Transverse colon (tissue), 4 donors: ENCODE data around the gene GATA5. TPM values are rescaled to one million over a fixed set of nuclear protein-coding genes. Genes with fewer than 3 reads are reported as not detected.
"Not testable (repeated sequence)": the region's sequence is repeated elsewhere in the genome, so short reads cannot be mapped to it uniquely, and the experiment has no call there.

ENCODE experiments used
- DNase-seq: peaks from one replicate; pipeline ENCODE4 v3.0.0-alpha.2; 2019
- H3K27ac ChIP-seq, 4 donors: fragments of 200-600 bp; sonication (generic); 2 replicates each; pipeline ENCODE4 v1.5.1; 2016 to 2018; ENCODE audit warnings: inconsistent platforms in 4 of 4
- H3K27me3 ChIP-seq: fragments of 200-600 bp; sonication (generic); 2 replicates; pipeline ENCODE4 v1.5.1; 2017; ENCODE audit warnings: inconsistent platforms
- H3K36me3 ChIP-seq, 4 donors: fragments of 200-600 bp; sonication (generic); 2 replicates each; pipeline ENCODE4 v1.5.1; 2017 to 2019; ENCODE audit warnings: inconsistent platforms in 4 of 4
- H3K4me1 ChIP-seq, 4 donors: fragments of 200-600 bp; sonication (generic); 2 replicates each; pipeline ENCODE4 v1.5.1; 2017 to 2020; ENCODE audit warnings: inconsistent platforms in 4 of 4
- H3K4me3 ChIP-seq, 4 donors: fragments of 200-600 bp; sonication (generic); 1 replicate in 1 of 4; 2 replicates in 3 of 4; pipeline versions ENCODE4 v1.5.1 to v1.6.1; 2017 to 2019; ENCODE audit warnings: inconsistent platforms in 4 of 4
- H3K9me3 ChIP-seq, 2 donors: fragments of 200-600 bp; sonication (generic); 2 replicates each; pipeline ENCODE4 v1.5.1; 2017 to 2019; ENCODE audit warnings: inconsistent platforms in 2 of 2
- CTCF ChIP-seq, 5 experiments: fragments of 200-600 bp in 3 of 5; fragments of 450-650 bp in 2 of 5; sonication (generic) in 3 of 5; IDR thresholded peaks; 1 replicate in 2 of 5; 2 replicates in 3 of 5; pipeline ENCODE4 v1.5.1; 2016 to 2017; ENCODE audit warnings: antibody characterized with exemption in 5 of 5, inconsistent platforms in 3 of 5, mild to moderate bottlenecking in 2 of 5, moderate library complexity in 1 of 5
- EP300 ChIP-seq: sonication (generic); formaldehyde crosslinking; IDR thresholded peaks from one replicate; pipeline ENCODE4 v1.6.1; 2017; ENCODE audit warnings: antibody characterized with exemption, low read depth
- POLR2A ChIP-seq: fragments of 450-650 bp; IDR thresholded peaks from one replicate; pipeline ENCODE4 v1.6.1; 2016; ENCODE audit warnings: antibody characterized with exemption, mild to moderate bottlenecking, moderate library complexity
- POLR2AphosphoS5 ChIP-seq, 3 donors: sonication (generic); formaldehyde crosslinking; IDR thresholded peaks; one replicate each; pipeline ENCODE4 v1.6.1; 2016; ENCODE audit warnings: antibody characterized with exemption in 3 of 3
- WGBS, 2 donors: methylation state at CpG; one replicate each; pipeline ENCODE4 v1.1.5; 2018; ENCODE audit warnings: low coverage in 1 of 2; 5-methylcytosine and 5-hydroxymethylcytosine counted together
- in situ Hi-C, 4 donors: fragments of 200-750 bp; cut with MboI; loops; one replicate each; pipeline versions ENCODE4 v1.15.0 to v1.15.1; 2017; ENCODE audit warnings: low sequenced_read_pairs in 3 of 4, low pct_ligation_motif_present in 1 of 4, low pct_unique_long_range_greater_than_20kb in 1 of 4
- intact Hi-C: fragments of 100-400 bp; cut with DNase I; formaldehyde crosslinking; loops from one replicate; pipeline ENCODE4 v1.15.1; 2023; ENCODE audit warnings: low total_unique reads
- total RNA-seq, 4 donors: library from RNA; depleted of rRNA; stranded (reverse); fragments of >200 nt; gene quantifications; one replicate each; pipeline ENCODE4 v1.1.0, GENCODE V29; 2016

Gene GATA5
- total RNA-seq, 4 donors from 2014 or later: not detected

- in situ Hi-C loops: loop anchor here in 2 of 4 donors (10.0 kb wide), 2 partner anchors 122 to 292 kb away; no protein-coding TSS in a partner anchor
- H3K36me3 ChIP-seq: no peaks in the 10 kb centered on the region
- peaks cover 0 to 8% (median 0%) of the 10 kb centered on the region in 4 donors for H3K4me1 ChIP-seq
- no peak overlapping the region for H3K4me3 ChIP-seq
- H3K27ac ChIP-seq: no peak overlapping the region
- DNase-seq: no peak
- H3K27me3 ChIP-seq: peaks cover 16% of the 10 kb centered on the region
- no peaks in the 10 kb centered on the region for H3K9me3 ChIP-seq
- intact Hi-C loops: no loop called here
- WGBS, 2 donors: 85% methylated on average over 8 of the region's 10 CpGs; no CpG with 5 or more reads in 1 of the 2 donors
- TF ChIP-seq POLR2A (no peak), POLR2AphosphoS5 (IDR thresholded peaks at IDR 0.05) (no peak), CTCF (IDR thresholded peaks at IDR 0.05) (no peak), EP300 (no peak)
These were observed 16.9 kb upstream of the GATA5 start for GRCh38 chr20:62492711-62493110.

- in situ Hi-C loops: loop anchor here in 2 of 4 donors (10.0 kb wide), 2 partner anchors 124 to 294 kb away; no protein-coding TSS in a partner anchor
- H3K4me3 ChIP-seq, H3K9me3 ChIP-seq, intact Hi-C loops, H3K27ac ChIP-seq, DNase-seq, H3K4me1 ChIP-seq, H3K36me3 ChIP-seq: not testable (repeated sequence)
- peaks cover 36% of the 10 kb centered on the region for H3K27me3 ChIP-seq
- 56% methylated on average over 4 of the region's 4 CpGs; no CpG with 5 or more reads in 1 of the 2 donors for WGBS, 2 donors
These were observed 15.0 kb upstream of the GATA5 start for GRCh38 chr20:62490783-62491182.

- in situ Hi-C loops (loop anchor here in 2 of 4 donors (10.0 kb wide), 2 partner anchors 125 to 295 kb away; no protein-coding TSS in a partner anchor), intact Hi-C loops (no loop called here)
- Histone ChIP-seq H3K27me3 (peaks cover 45% of the 10 kb centered on the region), H3K36me3 (no peaks in the 10 kb centered on the region), H3K9me3 (no peaks in the 10 kb centered on the region), H3K27ac (no peak overlapping the region), H3K4me1 (peaks cover 0 to 4% (median 0%) of the 10 kb centered on the region in 4 donors), H3K4me3 (no peak overlapping the region)
- DNase-seq: no peak
- WGBS, 2 donors: 71% methylated on average over 8 of the region's 8 CpGs; no CpG with 5 or more reads in 1 of the 2 donors
- TF ChIP-seq POLR2AphosphoS5 (IDR thresholded peaks at IDR 0.05): no peak
- TF ChIP-seq EP300: no peak
- TF ChIP-seq POLR2A: no peak
- TF ChIP-seq CTCF (IDR thresholded peaks at IDR 0.05): no peak
These were observed 14.1 kb upstream of the GATA5 start for GRCh38 chr20:62489932-62490263.

GRCh38 chr20:62489186-62489931 lies 13.6 kb upstream of the GATA5 start:
- Histone ChIP-seq H3K4me3 (no peak overlapping the region), H3K27me3 (peaks cover 50% of the 10 kb centered on the region), H3K4me1 (no peaks in the 10 kb centered on the region), H3K36me3 (no peaks in the 10 kb centered on the region), H3K9me3 (no peaks in the 10 kb centered on the region), H3K27ac (no peak overlapping the region)
- WGBS, 2 donors: 64 to 72% methylated on average over 3 to 15 of the region's 18 CpGs
- in situ Hi-C loops (no loop called here), intact Hi-C loops (no loop called here)
- peak; percentile 26 for DNase-seq
- TF ChIP-seq POLR2AphosphoS5 (IDR thresholded peaks at IDR 0.05) (no peak), EP300 (no peak), POLR2A (no peak), CTCF (IDR thresholded peaks at IDR 0.05) (no peak)
